Caco-2 (cell line): ENCODE data around the gene FOXP1. TPM values are rescaled to one million over a fixed set of nuclear protein-coding genes. Genes with fewer than 3 reads are reported as not detected.

Source experiments
- BruUV-seq: library from RNA; stranded (reverse); fragments of 400-500 nt; replicated peaks from 2 replicates; lab custom pipeline; 2021; lab: Mats Ljungman, UMichigan
- CTCF ChIA-PET: fragments of 300-600 bp; sonication (Branson Sonifier 250); formaldehyde crosslinking; loops from one replicate; lab custom pipeline; 2022; ENCODE audit warnings: antibody characterized with exemption; lab: Charles Lee
- POLR2A ChIA-PET: fragments of 300-600 bp; sonication (Branson Sonifier 250); formaldehyde crosslinking; loops from one replicate; lab custom pipeline; 2022; ENCODE audit warnings: antibody characterized with exemption; lab: Charles Lee
- DNase-seq, 2 experiments: peaks; one replicate each; pipeline versions ENCODE4 v3.0.0 to v3.0.0-alpha.2; 2020 to 2022
- H3K27me3 ChIP-seq: replicated peaks from 2 replicates; pipeline ENCODE4 v1.6.0; 2011; ENCODE audit warnings: low read length; ENCODE audit not compliant: control insufficient read depth, insufficient read depth
- H3K36me3 ChIP-seq: 2 replicates; pipeline ENCODE4 v1.5.1; 2011; ENCODE audit warnings: low read length; ENCODE audit not compliant: control insufficient read depth, insufficient read depth
- H3K4me1 ChIP-seq: fragments of 250-450 bp; sonication (Bioruptor Pico); 2 replicates; pipeline ENCODE4 v1.5.1; 2020; ENCODE audit warnings: mild to moderate bottlenecking
- H3K4me3 ChIP-seq: 2 replicates; pipeline ENCODE4 v1.5.1; 2011; ENCODE audit warnings: low read depth, mild to moderate bottlenecking, control low read depth, low read length
- H3K9me3 ChIP-seq: fragments of 250-450 bp; sonication (Bioruptor Pico); 2 replicates; pipeline ENCODE4 v1.5.1; 2020; ENCODE audit warnings: mild to moderate bottlenecking, moderate library complexity
- H3K27ac Mint-ChIP-seq: one replicate; pipeline ENCODE4 v1.8.0; 2022; ENCODE audit warnings: mixed read lengths; ENCODE audit not compliant: unreplicated experiment
- H3K27me3 Mint-ChIP-seq: one replicate; pipeline ENCODE4 v1.8.0; 2022; ENCODE audit warnings: mixed read lengths; ENCODE audit not compliant: insufficient read depth, unreplicated experiment
- H3K36me3 Mint-ChIP-seq: one replicate; pipeline ENCODE4 v1.8.0; 2022; ENCODE audit warnings: mild to moderate bottlenecking, mixed read lengths; ENCODE audit not compliant: insufficient read depth, unreplicated experiment
- H3K4me1 Mint-ChIP-seq: one replicate; pipeline ENCODE4 v1.8.0; 2022; ENCODE audit warnings: low read depth, mixed read lengths; ENCODE audit not compliant: unreplicated experiment
- H3K4me3 Mint-ChIP-seq: one replicate; pipeline ENCODE4 v1.8.0; 2022; ENCODE audit warnings: mild to moderate bottlenecking, moderate library complexity, mixed read lengths; ENCODE audit not compliant: unreplicated experiment
- H3K9me3 Mint-ChIP-seq: one replicate; pipeline ENCODE4 v1.8.0; 2022; ENCODE audit warnings: mixed read lengths; ENCODE audit not compliant: unreplicated experiment
- intact Hi-C: fragments of 100-400 bp; cut with micrococcal nuclease; formaldehyde crosslinking; loops from one replicate; pipeline ENCODE4 v1.10.0; 2022; ENCODE audit not compliant: unreplicated experiment
- total RNA-seq: library from RNA; stranded (reverse); gene quantifications from 2 replicates; pipeline ENCODE4 v1.2.3, GENCODE V29; 2022
- TF ChIP-seq, protein P1 (sequence below), 2 experiments: fragments of 200-600 bp in 1 of 2; IDR thresholded peaks; 1 replicate in 1 of 2; 2 replicates in 1 of 2; pipeline versions ENCODE4 v1.5.1 to v1.8.0; 2011 to 2022; ENCODE audit warnings: antibody characterized with exemption in 1 of 2, control low read depth in 1 of 2, inconsistent platforms in 1 of 2, low read depth in 1 of 2, low read length in 1 of 2, mild to moderate bottlenecking in 1 of 2, moderate library complexity in 1 of 2; ENCODE audit not compliant: insufficient read depth in 1 of 2, severe bottlenecking in 1 of 2, unreplicated experiment in 1 of 2

Gene FOXP1
- total RNA-seq, 1 experiment from 2014 or later = 131 TPM

DNA sequence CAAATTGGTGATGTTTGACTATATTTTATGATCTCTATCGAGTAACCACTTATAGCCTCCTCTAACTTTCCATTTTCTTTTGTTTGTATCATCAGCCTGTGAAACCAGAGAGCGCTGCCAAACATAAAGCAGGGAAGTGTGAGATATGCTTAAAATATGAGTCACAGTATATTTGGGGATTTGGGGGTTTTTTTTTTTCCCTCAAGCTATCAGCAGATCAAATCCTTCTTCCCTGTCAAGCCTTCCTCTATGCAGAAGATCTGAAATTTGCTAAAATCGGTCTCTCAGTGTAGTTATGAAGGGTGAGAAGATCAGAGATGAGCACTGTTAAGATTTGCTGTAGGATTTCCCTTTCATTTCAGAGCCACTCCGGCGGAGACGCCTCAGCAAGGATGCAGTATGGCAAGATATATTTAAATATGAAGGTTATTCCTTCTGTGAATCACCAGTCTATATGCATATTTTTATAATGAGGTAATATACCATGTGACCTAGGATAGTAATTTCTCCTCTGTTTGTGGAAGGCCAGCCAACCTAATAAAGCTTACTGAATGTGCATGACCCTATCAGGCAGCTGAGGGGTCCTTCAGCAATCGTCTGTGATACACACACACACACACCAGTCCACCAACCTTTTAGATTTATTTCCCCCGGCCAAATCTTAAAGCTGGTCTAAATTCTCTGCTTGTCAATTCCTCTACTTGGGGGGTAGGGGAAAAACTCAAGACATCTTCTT is 474.1 kb downstream of the FOXP1 start:
- TF ChIP-seq, protein P1, sequence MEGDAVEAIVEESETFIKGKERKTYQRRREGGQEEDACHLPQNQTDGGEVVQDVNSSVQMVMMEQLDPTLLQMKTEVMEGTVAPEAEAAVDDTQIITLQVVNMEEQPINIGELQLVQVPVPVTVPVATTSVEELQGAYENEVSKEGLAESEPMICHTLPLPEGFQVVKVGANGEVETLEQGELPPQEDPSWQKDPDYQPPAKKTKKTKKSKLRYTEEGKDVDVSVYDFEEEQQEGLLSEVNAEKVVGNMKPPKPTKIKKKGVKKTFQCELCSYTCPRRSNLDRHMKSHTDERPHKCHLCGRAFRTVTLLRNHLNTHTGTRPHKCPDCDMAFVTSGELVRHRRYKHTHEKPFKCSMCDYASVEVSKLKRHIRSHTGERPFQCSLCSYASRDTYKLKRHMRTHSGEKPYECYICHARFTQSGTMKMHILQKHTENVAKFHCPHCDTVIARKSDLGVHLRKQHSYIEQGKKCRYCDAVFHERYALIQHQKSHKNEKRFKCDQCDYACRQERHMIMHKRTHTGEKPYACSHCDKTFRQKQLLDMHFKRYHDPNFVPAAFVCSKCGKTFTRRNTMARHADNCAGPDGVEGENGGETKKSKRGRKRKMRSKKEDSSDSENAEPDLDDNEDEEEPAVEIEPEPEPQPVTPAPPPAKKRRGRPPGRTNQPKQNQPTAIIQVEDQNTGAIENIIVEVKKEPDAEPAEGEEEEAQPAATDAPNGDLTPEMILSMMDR (IDR thresholded peaks at IDR 0.05; ENCODE audit: insufficient read depth in 1 of 2, low read depth in 1 of 2, low read length in 1 of 2, severe bottlenecking in 1 of 2, unreplicated experiment in 1 of 2) = no peak
- DNase-seq = no peak
- BruUV-seq = no TSS peak
- no peaks in the 10 kb centered on the region for H3K9me3 Mint-ChIP-seq
- no peaks in the 10 kb centered on the region for H3K27me3 ChIP-seq
- intact Hi-C loops = no loop called here
- CTCF ChIA-PET = no interaction called here
- H3K36me3 Mint-ChIP-seq = peaks cover 48% of the 10 kb centered on the region
- H3K4me3 Mint-ChIP-seq = no peak overlapping the region
- no peaks in the 10 kb centered on the region for H3K9me3 ChIP-seq
- no peaks in the 10 kb centered on the region for H3K27me3 Mint-ChIP-seq
- peaks cover 2% of the 10 kb centered on the region for H3K36me3 ChIP-seq
- H3K4me1 Mint-ChIP-seq = peaks cover 18% of the 10 kb centered on the region
- H3K27ac Mint-ChIP-seq = no peak overlapping the region
- peaks cover 5% of the 10 kb centered on the region; the same call in 1 of the 2 replicates for H3K4me1 ChIP-seq
- POLR2A ChIA-PET = no interaction called here
- H3K4me3 ChIP-seq = no peak overlapping the region

- Mint-ChIP-seq H3K27me3 (no peaks in the 10 kb centered on the region), H3K9me3 (no peaks in the 10 kb centered on the region), H3K36me3 (peaks cover 49% of the 10 kb centered on the region), H3K4me3 (no peak overlapping the region), H3K27ac (no peak overlapping the region), H3K4me1 (peaks cover 11% of the 10 kb centered on the region)
- POLR2A ChIA-PET = no interaction called here
- H3K4me3 ChIP-seq = no peak overlapping the region
- peaks cover 13% of the 10 kb centered on the region; the same call in 1 of the 2 replicates for H3K4me1 ChIP-seq
- no peaks in the 10 kb centered on the region for H3K27me3 ChIP-seq
- BruUV-seq = no TSS peak
- TF ChIP-seq, protein P1 (IDR thresholded peaks at IDR 0.05; ENCODE audit: insufficient read depth in 1 of 2, low read depth in 1 of 2, low read length in 1 of 2, severe bottlenecking in 1 of 2, unreplicated experiment in 1 of 2) = no peak
- intact Hi-C loops = no loop called here
- no peaks in the 10 kb centered on the region for H3K9me3 ChIP-seq
- DNase-seq = no peak
- CTCF ChIA-PET = no interaction called here
- H3K36me3 ChIP-seq = peaks cover 2% of the 10 kb centered on the region
These were observed 475.6 kb downstream of the FOXP1 start for GRCh38 chr3:71107926-71108325.

- POLR2A ChIA-PET = no interaction called here
- BruUV-seq = no TSS peak
- no peak overlapping the region for H3K4me3 Mint-ChIP-seq
- DNase-seq = no peak
- intact Hi-C loops = no loop called here
- Histone ChIP-seq H3K36me3 (peaks cover under 1% of the 10 kb centered on the region; the same call in 1 of the 2 replicates), H3K27me3 (no peaks in the 10 kb centered on the region), H3K4me3 (no peak overlapping the region), H3K4me1 (peaks cover 32% of the 10 kb centered on the region), H3K9me3 (no peaks in the 10 kb centered on the region)
- no peaks in the 10 kb centered on the region for H3K27me3 Mint-ChIP-seq
- H3K4me1 Mint-ChIP-seq = peaks cover 28% of the 10 kb centered on the region
- TF ChIP-seq, protein P1 (IDR thresholded peaks at IDR 0.05; ENCODE audit: insufficient read depth in 1 of 2, low read depth in 1 of 2, low read length in 1 of 2, severe bottlenecking in 1 of 2, unreplicated experiment in 1 of 2) = no peak
- H3K36me3 Mint-ChIP-seq = peaks cover 43% of the 10 kb centered on the region
- H3K9me3 Mint-ChIP-seq = no peaks in the 10 kb centered on the region
- CTCF ChIA-PET = no interaction called here
- H3K27ac Mint-ChIP-seq = no peak overlapping the region
These were observed 478.6 kb downstream of the FOXP1 start for GRCh38 chr3:71104976-71105375.
